ENCODE measurements around the gene TTC7B.

Gene TTC7B

GRCh38 chr14:90773196-90773486 lies 43.1 kb downstream of the TTC7B start:
- DNase-seq: no peak

DNA sequence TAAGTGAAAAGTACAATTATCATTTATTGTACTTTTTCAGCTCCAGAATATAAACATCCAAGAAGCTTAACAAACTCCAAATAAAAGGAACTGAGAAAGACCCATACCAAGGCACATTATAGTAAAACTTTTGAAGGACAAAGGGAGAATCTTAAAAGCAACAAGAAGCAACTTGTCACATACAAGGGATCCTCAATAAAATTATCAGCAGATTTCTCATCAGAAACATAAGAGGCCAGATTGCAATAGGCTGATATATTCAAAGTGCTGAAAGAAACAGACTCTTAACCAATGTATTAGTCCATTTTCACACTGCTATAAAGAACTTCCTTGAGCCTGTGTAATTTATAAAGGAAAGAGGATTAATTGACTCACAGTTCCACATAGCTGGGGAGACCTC lies 48.3 kb downstream of the TTC7B start:
- DNase-seq: no peak

DNA sequence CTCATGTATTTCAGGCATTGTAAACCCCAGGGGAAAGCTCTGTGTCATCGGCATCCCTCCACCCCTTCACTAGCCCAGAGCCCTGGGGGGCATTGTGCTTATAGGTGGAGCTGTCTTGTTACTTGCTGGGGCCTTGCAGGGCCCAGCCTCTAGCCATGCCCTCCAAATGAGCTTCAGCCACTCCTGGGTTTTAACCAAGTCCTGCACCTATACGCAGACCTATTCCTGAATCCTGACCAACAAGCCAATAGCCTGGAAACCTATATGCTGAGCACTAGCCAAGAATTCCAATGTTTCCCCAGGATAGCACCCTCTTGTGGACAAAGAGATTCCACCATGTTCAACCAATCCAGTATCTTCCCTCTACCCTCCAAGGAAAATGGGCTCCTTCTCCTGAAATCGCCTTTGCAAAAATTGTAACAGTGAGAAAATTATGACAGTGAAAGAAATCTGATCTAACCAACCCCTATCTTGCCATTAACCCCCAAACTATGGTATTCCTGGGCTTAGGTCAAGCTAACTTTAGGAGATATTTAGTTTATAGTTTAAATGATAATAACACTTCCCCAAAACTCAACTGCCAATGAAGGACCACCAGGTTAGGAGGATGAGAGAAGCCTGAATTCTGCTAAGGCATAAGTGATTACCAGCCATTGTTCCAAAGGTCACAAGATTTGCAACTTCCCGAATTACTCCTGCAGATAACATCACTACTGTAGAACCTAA lies 55.5 kb downstream of the TTC7B start:
- DNase-seq: peak; percentile 30

DNA sequence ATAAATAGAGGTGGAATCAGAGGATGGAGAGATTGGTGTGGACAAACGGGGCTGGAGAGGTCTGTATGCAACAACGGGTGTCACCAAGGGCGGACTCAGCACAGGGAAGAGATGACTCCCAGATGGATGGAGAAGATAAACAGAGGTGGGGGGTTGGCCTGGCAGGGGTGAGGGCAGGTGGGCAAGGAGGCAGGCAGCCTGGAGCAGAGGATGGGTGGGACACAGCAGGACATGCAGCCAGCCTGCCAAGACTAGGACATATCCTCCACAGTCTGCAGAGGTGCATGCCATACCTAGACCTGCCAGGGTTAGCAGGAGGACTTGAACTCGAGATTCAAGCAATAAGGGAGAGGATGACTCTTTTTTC lies 56.2 kb downstream of the TTC7B start:
- DNase-seq: no peak

DNA sequence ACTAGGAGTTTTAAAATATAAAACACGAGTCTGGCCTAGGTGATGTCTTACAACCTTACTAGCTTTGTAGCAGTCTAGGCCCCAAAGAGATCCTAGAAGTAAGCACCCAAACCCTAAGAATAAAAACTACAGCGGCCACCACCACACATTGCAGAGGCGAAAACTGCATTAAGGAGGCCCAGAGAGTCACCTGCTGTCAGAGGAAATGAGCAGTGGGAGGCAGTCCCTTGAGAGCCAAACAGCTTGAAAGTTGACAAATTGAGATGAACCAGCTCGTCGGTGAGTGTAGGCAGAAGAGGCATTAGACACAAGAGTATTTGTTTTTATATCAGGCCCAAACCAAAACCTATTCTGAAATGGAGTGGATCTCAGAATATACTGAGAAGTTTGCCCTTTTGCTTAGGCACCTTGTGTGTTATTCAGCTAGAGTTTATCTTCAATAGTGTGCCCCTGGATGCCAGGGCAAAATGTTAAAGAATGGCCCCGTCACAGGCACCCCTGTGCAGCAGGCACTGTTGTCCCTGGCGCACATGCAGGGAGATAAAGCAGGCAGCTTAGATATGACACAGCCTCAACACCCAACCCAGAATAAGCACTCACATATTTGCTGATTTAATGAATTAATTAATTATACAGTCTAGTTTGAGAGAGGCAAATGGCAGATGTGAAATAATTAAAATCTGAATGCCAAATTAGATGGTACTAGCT lies 56.7 kb downstream of the TTC7B start:
- no peak for DNase-seq

DNA sequence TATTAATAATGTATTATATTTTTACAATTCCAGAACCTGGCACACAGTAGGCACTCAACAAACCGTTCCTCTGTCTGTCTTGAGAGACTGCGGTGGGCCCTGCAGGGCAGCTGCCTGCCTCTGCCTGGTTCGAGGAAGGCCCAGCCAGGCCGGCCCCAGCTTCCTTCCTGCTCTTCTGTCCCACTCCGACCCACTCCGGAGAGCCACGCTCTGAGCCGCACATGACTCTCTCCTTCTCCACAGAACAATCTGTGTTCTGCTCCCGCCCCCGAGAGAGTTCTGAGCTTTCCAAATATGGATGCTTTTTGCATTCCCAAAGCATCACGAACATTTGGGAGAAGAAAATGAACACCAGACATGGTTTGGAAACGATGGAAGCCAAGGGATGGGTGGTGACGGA lies 57.3 kb downstream of the TTC7B start:
- no peak for DNase-seq

DNA sequence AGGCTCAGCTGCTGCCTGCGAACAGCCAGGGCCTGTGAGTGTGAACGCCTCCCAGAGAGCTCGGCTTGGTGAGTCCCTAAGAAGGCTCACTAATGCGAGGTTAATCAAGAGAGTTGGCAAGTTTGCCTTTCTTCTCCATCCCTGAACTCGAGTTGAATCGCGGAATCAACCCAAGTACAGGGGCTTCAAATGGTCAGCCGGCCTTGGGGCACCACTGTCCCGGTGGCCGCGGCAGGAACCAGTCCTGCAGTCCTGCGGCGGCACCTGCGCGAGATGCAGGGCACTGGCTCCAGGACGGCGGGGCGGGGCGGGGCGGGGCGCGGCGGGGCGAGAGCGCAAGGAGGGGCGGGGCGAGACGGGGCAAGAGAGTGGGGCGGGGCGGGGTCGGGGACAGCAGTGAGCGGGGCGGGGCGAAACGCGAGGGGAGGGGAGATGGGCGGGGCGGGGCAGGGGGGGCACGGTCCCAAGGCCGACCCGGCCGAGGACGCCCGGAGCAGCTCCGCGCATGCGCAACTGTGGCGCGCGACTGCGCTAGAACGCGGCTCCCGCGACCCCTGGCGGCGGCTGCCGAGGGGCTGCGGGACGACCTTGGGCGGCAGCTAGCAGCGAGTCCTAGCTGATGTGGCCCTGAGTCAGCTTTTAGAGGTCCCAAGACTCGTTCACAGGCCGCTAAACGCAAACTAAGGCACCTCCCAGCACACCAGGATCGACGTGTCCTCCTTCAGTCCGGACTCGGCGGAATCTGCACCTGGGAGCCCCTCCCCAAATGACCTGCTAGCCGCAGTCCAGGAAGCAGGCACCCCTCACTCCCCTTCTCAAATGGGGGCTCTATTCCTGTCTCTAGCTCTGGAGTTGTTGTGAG lies 58.0 kb downstream of the TTC7B start:
- peak; percentile 89 for DNase-seq

DNA sequence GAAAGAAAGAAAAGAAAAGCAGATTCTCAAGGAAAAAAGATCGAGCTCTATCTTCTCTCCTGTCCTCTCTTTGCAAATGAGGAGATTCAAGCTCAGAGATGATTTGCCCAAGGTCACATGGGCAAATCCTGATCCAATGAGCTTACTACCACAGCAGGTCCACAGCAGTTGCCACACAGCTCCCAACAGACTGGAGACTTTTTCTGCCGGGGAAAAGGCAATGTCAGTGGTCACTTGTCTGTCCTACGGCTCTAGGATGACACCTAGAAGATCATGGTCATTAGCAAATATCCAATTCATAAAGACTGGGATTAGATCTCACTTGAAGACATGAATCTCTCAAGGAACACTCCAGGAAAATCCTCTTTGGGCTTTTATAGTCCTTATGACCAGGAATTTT lies 58.8 kb downstream of the TTC7B start:
- DNase-seq: no peak

- DNase-seq: no peak
Measured at GRCh38 chr14:90756755-90757345, 59.4 kb downstream of the TTC7B start.

GRCh38 chr14:90755661-90756304 lies 60.4 kb downstream of the TTC7B start:
- DNase-seq: no peak

DNA sequence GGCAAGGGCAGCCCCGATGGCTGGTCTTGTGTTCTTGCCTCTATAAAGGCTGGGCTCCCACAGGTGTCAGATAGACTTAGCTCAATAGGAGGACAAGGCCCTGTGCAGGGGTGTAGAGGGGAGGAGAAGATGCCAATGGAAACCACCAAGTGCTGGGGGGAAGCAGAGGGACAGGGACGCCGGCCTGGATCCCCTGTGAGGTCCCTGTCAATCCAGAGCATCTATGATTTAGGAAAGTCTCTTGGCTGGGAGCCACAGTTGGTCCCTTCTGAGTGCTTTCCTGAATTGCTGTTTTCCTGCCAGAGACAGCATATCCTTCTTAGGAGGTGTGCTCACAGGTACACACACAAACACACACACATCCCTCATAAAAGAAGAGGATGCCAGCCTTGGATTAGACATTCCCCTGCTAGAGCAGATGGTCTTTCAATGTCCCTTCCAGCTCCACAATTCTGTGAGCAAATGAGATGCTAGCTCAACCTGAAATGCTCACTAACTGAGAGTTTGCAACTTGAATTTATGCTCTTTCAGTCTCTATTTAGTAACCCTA lies 62.7 kb downstream of the TTC7B start:
- no peak for DNase-seq

- DNase-seq: no peak
Measured at GRCh38 chr14:90750701-90751100, 65.5 kb downstream of the TTC7B start.

DNA sequence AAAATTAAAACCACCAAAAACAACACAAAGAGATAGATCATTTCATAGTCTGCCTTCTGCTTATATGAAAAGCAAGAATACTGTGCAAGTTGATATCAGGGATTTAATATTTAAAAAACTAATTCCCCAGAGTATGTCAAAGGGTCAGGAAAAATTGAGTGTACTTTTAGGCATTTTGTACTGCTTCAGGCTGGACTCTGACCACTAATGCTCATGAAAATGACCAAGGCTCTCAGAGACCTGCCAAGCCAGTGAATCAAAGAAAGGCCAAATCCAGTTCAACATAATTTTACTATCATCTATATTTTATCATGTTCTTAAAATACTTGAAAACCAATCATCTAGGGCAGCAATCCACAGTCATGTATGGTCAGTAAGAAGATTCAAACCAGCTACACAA lies 66.0 kb downstream of the TTC7B start:
- no peak for DNase-seq

DNA sequence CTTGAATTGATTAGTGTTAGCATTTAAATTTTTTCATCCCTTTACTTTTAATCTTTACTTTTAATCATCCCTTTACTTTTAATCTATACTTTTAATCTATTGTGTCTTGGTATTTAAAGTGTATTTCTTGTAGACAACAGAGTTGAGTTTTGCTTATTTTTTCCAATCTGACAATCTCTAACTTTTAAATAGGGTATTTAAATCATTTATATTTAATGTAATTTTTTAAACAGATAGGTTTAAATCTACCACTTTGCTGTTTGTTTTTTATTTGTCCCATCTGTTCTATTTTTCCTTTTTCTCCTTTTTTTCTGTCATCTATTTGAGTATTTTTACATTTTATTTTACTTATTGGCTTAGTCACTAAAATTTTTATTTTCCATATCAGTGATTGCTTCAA lies 68.3 kb downstream of the TTC7B start:
- no peak for DNase-seq

DNA sequence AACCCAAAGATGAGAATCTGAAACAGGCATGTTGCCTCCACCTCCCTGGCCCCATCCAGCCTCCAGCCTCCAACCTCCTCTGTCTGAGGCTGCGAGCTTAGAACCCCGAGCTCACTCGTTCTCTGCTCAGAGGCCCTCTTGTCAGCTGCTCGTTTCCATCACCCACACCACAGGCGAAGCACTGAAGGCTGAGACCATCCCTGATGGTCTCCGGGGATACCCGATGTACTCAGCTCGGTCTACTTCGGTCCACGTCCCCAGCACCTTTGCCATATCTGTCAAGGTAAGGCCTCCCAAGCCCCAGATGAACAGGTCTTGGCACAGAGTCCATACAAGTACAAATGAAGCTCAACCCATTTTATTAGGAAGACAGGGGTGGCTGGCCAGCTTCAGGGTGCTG lies 72.4 kb downstream of the TTC7B start:
- no peak for DNase-seq

DNA sequence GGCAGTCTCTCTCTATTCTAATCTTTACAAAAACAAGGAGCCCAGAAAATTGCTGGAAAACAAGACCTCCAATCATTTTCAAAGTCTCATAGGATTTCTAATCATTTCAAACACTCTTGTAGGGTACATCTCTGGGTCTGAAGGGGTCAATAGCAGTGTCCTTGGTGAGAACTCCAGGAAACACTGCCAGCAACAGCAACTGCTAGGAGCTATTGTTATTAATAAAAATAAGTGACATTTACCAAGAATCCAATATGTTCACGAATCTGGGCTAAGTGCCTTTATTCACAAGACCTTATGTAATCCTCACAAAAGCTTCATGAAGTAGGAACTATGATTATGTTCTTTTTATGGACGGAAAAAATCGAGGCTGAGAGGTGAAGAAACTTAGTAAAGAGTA lies 72.8 kb downstream of the TTC7B start:
- no peak for DNase-seq

DNA sequence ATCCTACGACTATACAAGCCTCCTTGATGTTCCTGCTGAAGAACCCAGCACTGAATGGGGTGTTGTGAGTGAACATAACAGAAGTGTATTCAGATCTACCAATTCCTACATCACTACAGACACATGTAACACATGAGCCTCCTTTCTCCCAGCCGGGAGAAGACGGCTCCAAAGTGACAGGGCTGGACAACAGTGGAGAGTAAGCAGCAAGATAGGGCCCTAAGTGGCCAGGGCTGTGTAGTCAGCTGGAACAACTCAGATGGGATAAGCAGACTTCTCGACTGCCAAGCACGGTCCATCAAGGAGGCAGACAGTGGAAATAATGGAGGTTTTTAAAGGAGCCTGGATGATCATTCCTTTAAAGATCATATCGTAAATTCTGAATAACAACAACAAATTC lies 73.5 kb downstream of the TTC7B start:
- no peak for DNase-seq

DNA sequence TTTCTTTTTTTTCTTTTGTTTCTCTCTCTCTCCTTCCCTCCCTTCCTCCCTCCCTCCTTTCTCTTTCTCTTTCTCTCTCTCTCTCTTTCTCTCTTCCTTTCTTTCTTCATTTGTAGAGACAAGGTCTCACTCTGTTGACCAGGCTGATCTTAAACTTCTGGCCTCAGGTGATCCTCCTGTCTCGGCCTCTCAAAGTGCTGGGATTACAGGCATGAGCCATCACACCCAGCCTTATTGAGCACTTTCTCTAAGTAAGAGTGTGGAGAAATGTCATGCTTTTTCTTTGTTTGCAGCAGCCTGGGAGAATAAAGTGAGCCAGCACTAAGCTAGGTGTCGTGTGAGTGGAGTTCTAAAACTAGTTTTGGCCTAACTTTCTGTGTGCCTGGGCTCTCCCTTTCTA lies 74.0 kb downstream of the TTC7B start:
- no peak for DNase-seq

DNA sequence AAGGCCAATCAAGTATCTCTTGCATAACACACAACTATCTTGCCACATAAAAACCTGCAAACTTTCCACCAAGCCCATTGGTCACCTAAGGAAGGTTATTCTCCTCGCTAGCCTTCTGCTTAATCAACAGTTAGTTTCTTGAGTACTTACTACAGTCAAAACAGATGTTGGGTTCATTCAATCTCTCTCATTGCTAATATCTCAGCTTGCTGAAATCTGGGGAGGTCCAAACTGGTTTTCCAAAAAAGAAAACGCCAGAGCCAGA lies 74.6 kb downstream of the TTC7B start:
- DNase-seq: no peak

DNA sequence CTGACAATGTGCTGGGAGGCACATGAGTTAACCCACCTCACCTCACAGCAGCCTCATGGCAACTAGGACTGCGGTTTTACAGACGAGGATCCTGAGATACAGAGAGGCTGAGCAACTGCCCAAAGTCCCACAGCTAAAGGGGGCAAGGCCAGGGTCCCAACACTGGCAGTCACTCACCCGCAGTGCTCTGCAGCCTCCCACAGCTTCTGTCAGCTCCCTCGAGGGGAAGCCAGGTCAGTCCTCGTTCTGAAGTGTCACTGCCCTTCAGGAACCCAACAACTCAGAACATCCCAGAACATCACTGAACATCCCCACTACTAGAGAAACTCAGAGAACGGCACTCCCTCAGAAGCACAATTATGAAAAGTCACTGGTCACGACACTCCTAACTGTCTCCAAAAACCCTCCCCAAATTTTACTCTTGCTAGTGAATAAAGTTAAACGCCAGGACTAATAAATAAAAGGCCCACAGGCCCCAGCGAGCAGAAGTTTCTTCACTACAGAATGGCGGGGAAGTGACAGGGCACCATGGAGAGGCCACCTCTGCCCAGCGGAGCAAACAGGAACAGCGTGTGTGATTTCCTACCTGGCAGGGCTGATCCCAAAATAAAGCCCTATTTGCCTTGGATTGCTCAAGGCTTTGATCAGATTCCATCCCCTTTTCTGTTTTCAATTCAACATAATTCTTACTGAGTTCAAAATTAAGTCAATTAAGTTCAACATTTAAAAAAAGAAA lies 75.1 kb downstream of the TTC7B start:
- DNase-seq: no peak

GRCh38 chr14:90740081-90740480 lies 76.1 kb downstream of the TTC7B start:
- no peak for DNase-seq

DNA sequence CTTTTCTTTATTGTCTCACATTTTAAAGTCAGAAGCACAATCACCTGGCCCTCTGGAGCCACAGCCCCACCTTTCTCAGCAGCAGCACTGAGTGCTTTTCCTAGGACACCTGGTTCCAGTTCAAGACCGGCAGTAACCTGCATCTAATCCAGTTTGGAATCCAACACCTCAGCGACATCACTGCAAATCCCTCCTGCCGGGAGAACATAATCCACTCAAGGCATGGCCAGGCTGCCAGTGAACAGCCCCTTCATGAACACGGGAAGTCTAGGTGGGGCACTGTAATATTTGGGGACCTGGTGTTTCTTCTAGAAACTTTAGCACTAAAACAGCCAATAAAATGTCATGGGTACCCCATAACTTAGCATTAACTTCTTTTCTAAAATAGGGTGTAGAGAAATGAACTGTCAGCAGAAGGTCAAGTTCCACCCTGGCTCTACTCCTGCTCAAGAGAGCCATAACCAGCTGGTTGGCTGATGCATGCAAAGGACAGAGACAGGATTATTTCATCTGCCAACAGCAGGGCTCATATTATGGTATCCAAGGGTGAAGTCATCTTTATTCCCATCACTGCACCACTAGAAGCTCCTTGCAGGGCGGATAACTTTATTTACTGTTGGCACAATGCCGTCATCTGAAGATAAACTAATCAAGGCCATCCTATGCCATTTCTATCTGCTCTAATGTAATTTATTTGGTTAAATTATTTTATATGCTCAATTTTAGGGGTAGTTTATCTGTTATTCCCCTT lies 76.7 kb downstream of the TTC7B start:
- no peak for DNase-seq
